ENCODE measurements around the gene FRMPD1. TPM values are rescaled to one million over a fixed set of nuclear protein-coding genes. Genes with fewer than 3 reads are reported as not detected.
A peak's percentile ranks its signal among the peaks of the same experiment; 100 is the strongest.

The FRMPD1 gene
- total and polyA plus RNA-seq, 11 donors: 0.03 to 1.9 (median 0.75) TPM

DNA sequence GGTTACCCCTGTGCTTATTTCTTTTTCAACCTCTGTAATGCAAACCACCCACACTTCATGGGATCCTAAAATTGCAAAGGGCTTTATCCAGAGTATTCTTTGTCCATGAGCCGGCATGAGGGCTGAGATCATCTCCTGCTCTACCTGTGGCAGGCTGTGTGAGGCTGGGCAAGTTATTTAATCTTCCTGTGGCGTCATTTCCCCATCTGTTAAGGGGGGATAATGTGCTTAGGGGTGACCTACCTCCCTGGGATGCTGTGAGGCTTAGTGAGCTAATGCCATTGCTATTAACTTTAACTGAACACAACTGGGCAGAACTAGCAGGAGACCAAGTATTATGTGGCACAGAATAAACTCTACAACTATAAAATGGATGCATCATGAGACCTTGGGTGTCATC lies 17.0 kb downstream of the FRMPD1 start:
- H3K27me3 ChIP-seq: peaks cover 0 to 5% (median 0%) of the 10 kb centered on the region in 9 donors
- DNase-seq: no peak
- ATAC-seq: peak in 1 of 4 donors; percentile 32
- 48 to 61% (median 56%) methylated on average over 2 of the region's 2 CpGs for WGBS, 4 donors
- H3K4me3 ChIP-seq: no peak overlapping the region
- no peak for TF ChIP-seq CTCF (IDR thresholded peaks at IDR 0.05)
- TF ChIP-seq POLR2A (IDR thresholded peaks at IDR 0.05): no peak
- H3K36me3 ChIP-seq: no peaks in the 10 kb centered on the region
- no peaks in the 10 kb centered on the region for H3K9me3 ChIP-seq
- intact Hi-C loops (cut with DNase I): no loop called here
- no peak overlapping the region for H3K27ac ChIP-seq
- H3K4me1 ChIP-seq: peaks cover 0 to 9% (median 0%) of the 10 kb centered on the region in 12 donors

DNA sequence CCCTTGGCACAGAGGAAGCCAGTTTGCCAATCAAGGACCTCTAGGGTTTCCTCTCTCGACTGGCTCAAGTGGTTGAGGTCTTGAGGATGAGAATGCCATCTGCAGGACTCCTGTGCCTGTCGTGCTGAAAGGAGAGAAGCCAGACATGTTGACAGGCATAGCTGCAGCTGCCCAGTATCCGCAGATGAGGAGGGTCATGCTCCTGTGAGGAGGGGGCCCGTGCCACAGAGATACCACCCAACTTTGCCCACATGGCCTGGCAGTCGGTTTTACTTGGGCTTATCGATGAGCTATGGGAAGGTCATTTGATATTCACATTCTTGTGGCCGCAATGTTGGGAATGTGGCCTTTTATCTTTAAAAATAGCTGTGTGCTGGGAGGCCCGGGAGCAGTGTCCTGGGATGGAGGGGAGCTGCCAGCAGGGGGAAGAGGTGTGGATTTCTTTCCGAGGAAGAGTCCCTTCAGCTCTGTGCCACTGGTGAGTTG lies 17.4 kb downstream of the FRMPD1 start:
- Histone ChIP-seq H3K9me3 (no peaks in the 10 kb centered on the region), H3K4me3 (peak overlapping the region in 1 of 12 donors; percentile 29), H3K4me1 (peaks cover 0 to 9% (median 0%) of the 10 kb centered on the region in 12 donors), H3K27me3 (peaks cover 0 to 5% (median 0%) of the 10 kb centered on the region in 9 donors), H3K36me3 (no peaks in the 10 kb centered on the region), H3K27ac (no peak overlapping the region)
- no peak for DNase-seq
- intact Hi-C loops (cut with DNase I): no loop called here
- 3 to 11% (median 8%) methylated on average over 9 of the region's 9 CpGs for WGBS, 4 donors
- peak; percentile 67 to 86 (median 73) for ATAC-seq
- peak in 5 of 12 donors; percentile 5 to 29 (median 22) for TF ChIP-seq CTCF (IDR thresholded peaks at IDR 0.05)
- TF ChIP-seq POLR2A (IDR thresholded peaks at IDR 0.05): no peak

GRCh38 chr9:37669232-37669631 lies 18.5 kb downstream of the FRMPD1 start:
- intact Hi-C loops (cut with DNase I): no loop called here
- H3K9me3 ChIP-seq: no peaks in the 10 kb centered on the region
- peaks cover 0 to 9% (median 0%) of the 10 kb centered on the region in 12 donors for H3K4me1 ChIP-seq
- ATAC-seq (no peak), DNase-seq (no peak)
- 72 to 76% (median 73%) methylated on average over 5 of the region's 5 CpGs for WGBS, 4 donors
- H3K36me3 ChIP-seq: no peaks in the 10 kb centered on the region
- H3K27me3 ChIP-seq: peaks cover 0 to 5% (median 0%) of the 10 kb centered on the region in 9 donors
- no peak overlapping the region for H3K4me3 ChIP-seq
- no peak overlapping the region for H3K27ac ChIP-seq
- no peak for TF ChIP-seq POLR2A (IDR thresholded peaks at IDR 0.05)
- no peak for TF ChIP-seq CTCF (IDR thresholded peaks at IDR 0.05)

DNA sequence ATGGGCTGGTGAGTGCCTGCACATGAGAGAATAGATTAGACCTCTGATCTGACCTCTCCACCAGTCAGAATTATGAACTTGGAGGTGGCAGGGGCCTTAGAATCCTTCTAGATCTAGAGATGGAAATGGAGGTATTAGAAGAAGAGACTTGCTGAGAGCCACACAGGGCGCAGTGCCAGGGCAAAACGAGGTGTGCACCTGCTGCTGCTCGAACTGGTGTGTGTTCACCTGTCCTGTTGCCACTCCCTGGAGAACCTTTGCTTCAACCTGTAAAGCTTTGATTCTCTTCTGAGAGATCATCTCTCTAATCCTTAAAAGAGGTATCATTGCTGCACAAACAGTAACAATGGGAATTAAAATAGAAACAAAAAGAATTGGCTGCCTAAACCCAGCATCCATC lies 24.9 kb downstream of the FRMPD1 start:
- WGBS, 4 donors: 66 to 79% (median 76%) methylated on average over 3 of the region's 3 CpGs
- intact Hi-C loops (cut with DNase I): no loop called here
- DNase-seq (no peak), ATAC-seq (no peak)
- H3K4me3 ChIP-seq: no peak overlapping the region
- no peaks in the 10 kb centered on the region for H3K9me3 ChIP-seq
- peaks cover 0 to 26% (median 0%) of the 10 kb centered on the region in 12 donors for H3K4me1 ChIP-seq
- no peaks in the 10 kb centered on the region for H3K36me3 ChIP-seq
- no peak for TF ChIP-seq POLR2A (IDR thresholded peaks at IDR 0.05)
- no peak for TF ChIP-seq CTCF (IDR thresholded peaks at IDR 0.05)
- no peaks in the 10 kb centered on the region for H3K27me3 ChIP-seq
- H3K27ac ChIP-seq: no peak overlapping the region

Data from heart left ventricle (tissue), 16 donors.